CD1c-positive myeloid dendritic cell (primary cell): ENCODE results near the gene TOMM40L.
A peak's percentile ranks its signal among the peaks of the same experiment; 100 is the strongest.
"Not testable (repeated sequence)": the region's sequence is repeated elsewhere in the genome, so short reads cannot be mapped to it uniquely, and the experiment has no call there.

ENCODE experiments used
- DNase-seq: peaks from one replicate; pipeline ENCODE4 v3.0.0-alpha.2; 2016; ENCODE audit errors: extremely low spot score

TOMM40L gene

GRCh38 chr1:161255955-161256520, 30.2 kb downstream of the TOMM40L start:
- not testable (repeated sequence) for DNase-seq

GRCh38 chr1:161257109-161257508, 31.2 kb downstream of the TOMM40L start:
- not testable (repeated sequence) for DNase-seq

- no peak for DNase-seq
Measured at GRCh38 chr1:161258439-161259344, 32.8 kb downstream of the TOMM40L start, which contains the start of gene PCP4L1. Gene PCP4L1 (plus strand): TSS chr1:161258745. CDS start chr1:161258975, 230 bp downstream.

- no peak for DNase-seq
Measured at GRCh38 chr1:161259345-161259702, 33.5 kb downstream of the TOMM40L start.

- DNase-seq: no peak
Measured at GRCh38 chr1:161259765-161260164, 33.9 kb downstream of the TOMM40L start.

GRCh38 chr1:161260376-161261260, 34.8 kb downstream of the TOMM40L start:
- no peak for DNase-seq

- DNase-seq: peak; percentile 38
Measured at GRCh38 chr1:161261261-161262235, 35.7 kb downstream of the TOMM40L start.

GRCh38 chr1:161265305-161265704, 39.4 kb downstream of the TOMM40L start:
- DNase-seq: no peak

- DNase-seq: no peak
Measured at GRCh38 chr1:161266202-161266601, 40.3 kb downstream of the TOMM40L start.

- DNase-seq: no peak
Measured at GRCh38 chr1:161266836-161267235, 41.0 kb downstream of the TOMM40L start.

GRCh38 chr1:161267321-161267720, 41.5 kb downstream of the TOMM40L start:
- DNase-seq: peak; percentile 54

GRCh38 chr1:161273402-161273801, 47.5 kb downstream of the TOMM40L start:
- DNase-seq: no peak

- DNase-seq: no peak
Measured at GRCh38 chr1:161274874-161275273, 49.0 kb downstream of the TOMM40L start.
